Panc1 (cell line): Measurements from ENCODE around the gene PXDN.

Experiments used
- CTCF ChIP-seq: fragments of 450-650 bp; IDR thresholded peaks from 2 replicates; pipeline ENCODE4 v1.5.1; 2017; ENCODE audit warnings: mild to moderate bottlenecking
- POLR2AphosphoS5 ChIP-seq: IDR thresholded peaks from 2 replicates; pipeline ENCODE4 v1.6.1; 2012; ENCODE audit warnings: mild to moderate bottlenecking, low read depth, low read length, moderate library complexity
- SIN3A ChIP-seq: IDR thresholded peaks from 2 replicates; pipeline ENCODE4 v1.6.1; 2012; ENCODE audit warnings: low read depth, mild to moderate bottlenecking, low read length, moderate library complexity, borderline replicate concordance; ENCODE audit not compliant: insufficient read depth
- TF ChIP-seq, protein P1 (sequence below), 2 experiments: IDR thresholded peaks; 2 replicates each; pipeline ENCODE4 v1.6.1; 2011 to 2012; ENCODE audit warnings: low read depth in 2 of 2, control low read depth in 1 of 2, low read length in 1 of 2, mild to moderate bottlenecking in 1 of 2, moderate library complexity in 1 of 2; ENCODE audit not compliant: insufficient read depth in 1 of 2

DNA sequence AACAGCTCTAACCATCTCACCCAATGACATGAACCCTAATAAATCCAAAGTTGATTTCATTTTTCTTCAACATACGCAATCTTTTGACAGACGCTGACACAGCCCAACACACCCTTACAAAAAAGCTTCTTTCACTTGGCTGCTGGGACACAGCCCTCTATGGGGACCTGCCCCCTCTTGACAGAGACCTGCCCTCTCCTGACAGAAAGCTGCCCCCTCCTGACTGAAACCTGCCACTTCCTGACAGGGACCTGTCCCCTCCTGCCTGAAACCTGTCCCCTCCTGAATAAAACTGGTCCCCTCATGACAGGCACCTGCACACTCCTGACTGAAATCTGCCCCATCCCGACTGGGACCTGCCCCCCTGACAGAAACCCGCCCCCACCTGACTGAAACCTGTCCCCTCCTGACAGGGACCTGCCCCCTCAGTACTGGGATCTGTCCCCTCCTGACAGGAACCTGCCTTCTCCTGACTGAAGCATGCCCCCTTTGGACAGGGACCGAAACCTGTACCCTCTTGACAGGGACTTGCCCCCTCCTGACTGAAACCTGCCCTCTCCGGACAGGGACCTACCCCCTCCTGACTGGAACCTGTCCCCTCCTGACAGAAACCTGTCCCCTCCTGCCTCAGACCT lies 87.9 kb downstream of the PXDN start:
- TF ChIP-seq CTCF (no peak), SIN3A (no peak), POLR2AphosphoS5 (no peak)
- TF ChIP-seq, protein P1, sequence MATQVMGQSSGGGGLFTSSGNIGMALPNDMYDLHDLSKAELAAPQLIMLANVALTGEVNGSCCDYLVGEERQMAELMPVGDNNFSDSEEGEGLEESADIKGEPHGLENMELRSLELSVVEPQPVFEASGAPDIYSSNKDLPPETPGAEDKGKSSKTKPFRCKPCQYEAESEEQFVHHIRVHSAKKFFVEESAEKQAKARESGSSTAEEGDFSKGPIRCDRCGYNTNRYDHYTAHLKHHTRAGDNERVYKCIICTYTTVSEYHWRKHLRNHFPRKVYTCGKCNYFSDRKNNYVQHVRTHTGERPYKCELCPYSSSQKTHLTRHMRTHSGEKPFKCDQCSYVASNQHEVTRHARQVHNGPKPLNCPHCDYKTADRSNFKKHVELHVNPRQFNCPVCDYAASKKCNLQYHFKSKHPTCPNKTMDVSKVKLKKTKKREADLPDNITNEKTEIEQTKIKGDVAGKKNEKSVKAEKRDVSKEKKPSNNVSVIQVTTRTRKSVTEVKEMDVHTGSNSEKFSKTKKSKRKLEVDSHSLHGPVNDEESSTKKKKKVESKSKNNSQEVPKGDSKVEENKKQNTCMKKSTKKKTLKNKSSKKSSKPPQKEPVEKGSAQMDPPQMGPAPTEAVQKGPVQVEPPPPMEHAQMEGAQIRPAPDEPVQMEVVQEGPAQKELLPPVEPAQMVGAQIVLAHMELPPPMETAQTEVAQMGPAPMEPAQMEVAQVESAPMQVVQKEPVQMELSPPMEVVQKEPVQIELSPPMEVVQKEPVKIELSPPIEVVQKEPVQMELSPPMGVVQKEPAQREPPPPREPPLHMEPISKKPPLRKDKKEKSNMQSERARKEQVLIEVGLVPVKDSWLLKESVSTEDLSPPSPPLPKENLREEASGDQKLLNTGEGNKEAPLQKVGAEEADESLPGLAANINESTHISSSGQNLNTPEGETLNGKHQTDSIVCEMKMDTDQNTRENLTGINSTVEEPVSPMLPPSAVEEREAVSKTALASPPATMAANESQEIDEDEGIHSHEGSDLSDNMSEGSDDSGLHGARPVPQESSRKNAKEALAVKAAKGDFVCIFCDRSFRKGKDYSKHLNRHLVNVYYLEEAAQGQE (IDR thresholded peaks at IDR 0.05; ENCODE audit: insufficient read depth in 1 of 2, low read depth in 2 of 2, low read length in 1 of 2), result no peak
